H7 (cell line): ENCODE measurements around the gene CCSER1. TPM values are rescaled to one million over a fixed set of nuclear protein-coding genes. Genes with fewer than 3 reads are reported as not detected.
"Not testable (repeated sequence)": the region's sequence is repeated elsewhere in the genome, so short reads cannot be mapped to it uniquely, and the experiment has no call there.

Experiments
- DNase-seq: peaks from one replicate; pipeline ENCODE4 v3.0.0; 2012
- H3K27me3 ChIP-seq: 2 replicates; pipeline ENCODE4 v1.6.0; 2011; ENCODE audit warnings: mild to moderate bottlenecking, low read length; ENCODE audit not compliant: control insufficient read depth, insufficient read depth
- H3K36me3 ChIP-seq: replicated peaks from 2 replicates; pipeline ENCODE4 v1.5.1; 2011; ENCODE audit warnings: low read length; ENCODE audit not compliant: control insufficient read depth, insufficient read depth
- H3K4me3 ChIP-seq: 2 replicates; pipeline ENCODE4 v1.5.1; 2011; ENCODE audit warnings: low read depth, mild to moderate bottlenecking, control low read depth, low read length, moderate library complexity; ENCODE audit not compliant: insufficient read depth
- total RNA-seq: library from RNA; depleted of rRNA; stranded (reverse); fragments of >200 nt; shearing (Covaris generic); gene quantifications from 2 replicates; pipeline ENCODE4 v1.2.3, GENCODE V29; 2014

The CCSER1 gene
- total RNA-seq, 1 experiment from 2014 or later = 1.1 TPM

DNA sequence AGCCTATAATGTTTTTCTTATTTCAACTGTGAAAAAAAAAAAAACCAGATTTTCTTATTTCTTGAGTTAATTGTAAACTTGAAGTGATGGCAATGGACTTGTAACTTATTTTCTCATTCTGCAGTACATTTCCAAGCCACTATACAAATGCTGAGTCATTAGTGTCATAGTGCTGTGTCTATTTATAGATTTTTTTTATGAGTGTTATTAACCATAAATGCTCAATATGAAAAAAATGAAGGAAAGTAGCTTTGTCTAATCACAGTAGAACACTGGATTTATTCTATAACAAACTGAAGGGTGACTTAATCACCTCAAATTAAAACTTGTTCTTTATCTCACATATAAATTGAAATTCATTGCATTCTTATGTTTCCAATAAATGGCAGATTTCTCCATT, 718.6 kb downstream of the CCSER1 start:
- DNase-seq = no peak
- no peaks in the 10 kb centered on the region for H3K27me3 ChIP-seq
- no peaks in the 10 kb centered on the region for H3K36me3 ChIP-seq
- no peak overlapping the region for H3K4me3 ChIP-seq

DNA sequence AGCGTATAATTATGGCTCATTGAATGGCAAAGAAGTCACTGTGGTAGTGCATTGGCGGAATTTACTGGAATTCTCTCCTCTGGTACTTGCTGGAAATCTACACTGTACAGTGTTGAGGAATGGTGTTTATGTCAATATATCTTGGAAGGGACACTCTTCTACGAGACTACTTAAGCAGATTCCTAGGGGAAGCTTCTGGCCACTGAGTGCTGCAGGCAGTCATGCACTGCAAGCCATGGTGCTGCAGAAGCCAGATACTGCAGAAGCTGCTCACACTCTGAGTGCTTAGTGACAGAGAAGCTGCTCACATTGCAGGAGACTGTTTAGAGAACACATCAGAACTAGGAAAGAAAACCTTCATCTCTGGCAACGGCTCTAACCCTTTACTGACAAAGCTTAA, 725.0 kb downstream of the CCSER1 start:
- H3K4me3 ChIP-seq = no peak overlapping the region
- H3K27me3 ChIP-seq = no peaks in the 10 kb centered on the region
- no peak for DNase-seq
- no peaks in the 10 kb centered on the region for H3K36me3 ChIP-seq

DNA sequence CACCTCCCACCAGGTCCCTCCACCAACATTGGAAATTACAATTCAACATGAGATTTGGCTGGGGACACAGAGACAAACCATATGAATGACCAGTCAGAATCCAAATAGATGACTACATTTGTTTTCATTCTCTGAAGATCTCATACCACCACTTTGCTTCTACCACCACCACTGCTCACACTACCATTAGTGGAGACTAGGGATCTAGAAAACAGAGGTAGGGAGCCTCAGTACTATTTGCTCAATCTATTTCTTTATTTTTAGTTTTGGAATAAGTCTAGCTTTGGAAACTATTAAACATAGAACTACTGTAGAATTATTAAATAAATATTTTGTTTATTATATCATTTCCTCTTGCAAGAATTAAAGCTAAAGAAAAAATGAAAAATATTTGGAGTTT, 727.9 kb downstream of the CCSER1 start:
- Histone ChIP-seq H3K4me3 (no peak overlapping the region), H3K27me3 (no peaks in the 10 kb centered on the region), H3K36me3 (no peaks in the 10 kb centered on the region)
- no peak for DNase-seq

DNA sequence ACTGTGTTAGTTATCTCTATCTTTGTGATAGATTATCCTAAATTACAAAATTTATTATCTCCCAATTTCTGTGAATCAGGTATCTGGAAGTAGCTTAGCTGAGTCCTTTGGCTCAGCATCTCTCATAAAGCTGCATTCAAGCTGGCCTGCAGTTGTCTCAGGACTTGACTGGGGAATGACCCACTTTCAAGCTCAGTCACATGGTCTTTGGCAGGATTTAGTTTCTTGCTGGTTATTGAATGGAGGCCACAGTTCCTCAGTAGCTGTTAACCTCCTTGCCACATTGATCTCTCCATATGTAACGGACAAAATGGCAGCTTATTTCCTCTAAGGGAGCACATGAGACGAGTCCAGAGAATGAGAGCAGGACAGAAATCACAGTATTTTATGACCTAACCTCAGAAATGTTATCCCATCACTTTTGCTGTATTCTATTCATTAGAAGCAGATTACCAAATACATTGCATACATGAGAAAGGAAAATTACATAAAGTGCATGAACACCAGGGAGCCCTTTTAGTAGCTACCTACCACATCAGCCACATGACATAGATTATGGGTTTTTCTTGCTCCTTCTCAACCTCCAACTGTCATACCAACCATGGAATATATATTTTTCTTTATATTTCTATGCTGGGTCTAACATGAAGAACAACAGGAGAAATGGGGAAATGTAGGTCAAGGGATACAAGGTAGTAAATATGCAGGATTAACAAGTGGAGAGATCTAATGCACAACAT, 730.1 kb downstream of the CCSER1 start:
- no peaks in the 10 kb centered on the region for H3K36me3 ChIP-seq
- DNase-seq = no peak
- H3K4me3 ChIP-seq = no peak overlapping the region
- no peaks in the 10 kb centered on the region for H3K27me3 ChIP-seq

DNA sequence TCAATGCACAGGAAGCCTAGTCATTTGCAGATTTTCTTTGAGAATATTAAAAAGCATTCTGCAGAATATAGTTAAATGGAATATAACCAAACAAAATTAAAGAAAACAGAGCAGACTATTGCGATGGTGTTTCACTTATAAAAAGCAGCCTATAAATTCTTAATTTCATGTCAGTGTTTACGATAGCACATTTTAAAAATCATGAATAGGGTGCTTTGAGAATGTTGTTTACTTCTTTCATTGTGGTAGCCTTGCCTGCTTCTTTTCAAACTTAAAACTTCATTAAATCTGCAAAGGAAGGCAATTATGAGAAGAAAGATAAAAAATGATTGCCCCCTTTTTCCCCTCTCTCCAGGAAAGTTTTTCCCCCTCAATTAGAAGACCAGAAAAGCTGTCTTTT, 748.6 kb downstream of the CCSER1 start:
- Histone ChIP-seq H3K4me3 (no peak overlapping the region), H3K27me3 (no peaks in the 10 kb centered on the region), H3K36me3 (no peaks in the 10 kb centered on the region)
- DNase-seq = no peak

DNA sequence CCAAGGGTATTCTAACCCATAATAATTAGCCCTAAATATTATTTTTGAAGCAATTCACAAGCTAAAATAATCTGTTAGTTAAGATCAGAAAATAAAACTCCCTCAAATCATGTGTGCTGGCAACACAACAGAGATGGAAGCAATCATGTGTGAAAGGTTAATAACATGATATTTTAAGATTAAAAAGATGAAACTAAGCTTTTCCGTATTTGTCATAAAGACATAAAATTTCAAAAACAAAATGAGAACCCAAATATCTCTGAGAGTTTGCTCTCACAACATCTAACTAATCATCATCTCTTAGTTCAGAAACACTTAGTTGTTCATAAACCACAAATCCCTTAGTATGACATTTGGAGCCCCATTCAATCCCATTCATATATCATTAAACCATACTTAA, 749.1 kb downstream of the CCSER1 start:
- Histone ChIP-seq H3K27me3 (no peaks in the 10 kb centered on the region), H3K36me3 (no peaks in the 10 kb centered on the region), H3K4me3 (no peak overlapping the region)
- DNase-seq = no peak

DNA sequence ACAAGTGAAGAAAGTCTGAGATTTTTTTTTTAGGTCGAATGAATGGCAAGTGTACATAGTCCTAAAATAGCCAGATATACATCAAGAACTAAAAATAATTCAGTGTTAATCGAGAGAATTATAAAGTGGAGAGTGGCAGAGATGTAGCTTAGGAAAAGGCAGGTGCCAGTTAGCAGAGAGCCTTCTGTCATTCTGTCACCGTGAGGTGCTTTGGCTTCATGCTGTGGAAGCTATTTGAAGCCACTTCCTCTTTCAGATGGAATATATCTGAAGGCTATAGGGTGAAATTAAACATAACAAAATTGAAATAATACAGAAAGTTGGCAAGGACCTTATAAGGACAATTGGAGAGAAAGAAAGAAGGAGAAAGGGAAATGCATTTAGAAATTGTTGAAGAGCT, 756.3 kb downstream of the CCSER1 start:
- Histone ChIP-seq H3K4me3 (no peak overlapping the region), H3K36me3 (no peaks in the 10 kb centered on the region), H3K27me3 (no peaks in the 10 kb centered on the region)
- no peak for DNase-seq

DNA sequence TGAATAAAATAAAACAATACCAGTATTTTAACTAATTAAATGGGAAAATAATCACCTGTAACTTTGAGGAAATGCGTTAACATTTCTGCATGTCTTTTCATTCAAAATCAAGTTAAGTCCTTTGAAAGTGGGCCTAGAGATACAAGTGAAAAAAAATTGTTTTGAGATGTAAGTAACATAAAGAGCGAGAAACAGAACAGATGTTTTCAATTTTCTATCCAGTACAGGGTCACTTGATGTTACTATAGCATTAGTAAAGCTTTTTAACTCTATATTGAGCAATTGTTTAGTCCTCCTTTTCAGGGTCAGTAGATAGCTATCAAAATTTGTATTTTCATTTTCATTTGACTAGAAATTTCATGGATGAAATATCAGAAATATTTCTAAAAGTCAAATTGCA, 761.4 kb downstream of the CCSER1 start:
- H3K27me3 ChIP-seq = no peaks in the 10 kb centered on the region
- no peak for DNase-seq
- H3K4me3 ChIP-seq = no peak overlapping the region
- H3K36me3 ChIP-seq = no peaks in the 10 kb centered on the region

DNA sequence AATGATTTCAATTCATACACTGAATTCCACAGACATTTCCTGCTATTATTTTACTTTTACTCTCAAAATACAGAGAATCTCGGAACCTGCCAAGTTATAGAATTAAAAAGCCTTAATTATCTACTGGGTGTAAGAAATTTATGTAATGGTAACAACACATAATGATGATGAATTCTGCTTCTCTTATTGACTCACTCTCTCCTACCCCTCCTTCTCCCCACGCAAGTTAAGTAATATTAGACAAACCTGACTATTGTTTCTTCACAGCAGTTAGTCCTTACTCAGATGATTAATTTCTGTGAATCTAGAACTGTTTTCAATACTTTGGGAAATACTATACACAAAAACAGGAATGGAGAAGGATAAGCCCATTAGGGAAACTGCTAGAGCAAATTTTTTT, 762.0 kb downstream of the CCSER1 start:
- Histone ChIP-seq H3K27me3 (no peaks in the 10 kb centered on the region), H3K36me3 (no peaks in the 10 kb centered on the region), H3K4me3 (no peak overlapping the region)
- no peak for DNase-seq

DNA sequence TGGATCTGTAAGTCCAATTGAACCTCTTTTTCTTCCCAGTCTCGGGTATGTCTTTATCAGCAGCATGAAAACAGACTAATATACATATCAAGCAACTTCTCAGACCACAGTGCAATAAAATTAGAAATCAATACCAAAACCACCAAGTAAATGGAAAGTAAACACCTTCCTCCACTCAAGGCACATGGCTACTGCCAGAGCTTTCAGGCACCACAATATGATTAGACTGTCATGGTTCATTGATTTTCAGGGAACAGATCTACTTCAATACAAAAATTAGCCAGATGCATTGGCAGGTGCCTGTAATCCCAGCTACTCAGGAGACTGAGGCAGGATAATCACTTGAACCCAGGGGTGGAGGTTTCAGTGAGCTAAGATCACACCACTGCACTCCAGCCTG, 776.2 kb downstream of the CCSER1 start:
- H3K36me3 ChIP-seq, H3K4me3 ChIP-seq, DNase-seq, H3K27me3 ChIP-seq: not testable (repeated sequence)

DNA sequence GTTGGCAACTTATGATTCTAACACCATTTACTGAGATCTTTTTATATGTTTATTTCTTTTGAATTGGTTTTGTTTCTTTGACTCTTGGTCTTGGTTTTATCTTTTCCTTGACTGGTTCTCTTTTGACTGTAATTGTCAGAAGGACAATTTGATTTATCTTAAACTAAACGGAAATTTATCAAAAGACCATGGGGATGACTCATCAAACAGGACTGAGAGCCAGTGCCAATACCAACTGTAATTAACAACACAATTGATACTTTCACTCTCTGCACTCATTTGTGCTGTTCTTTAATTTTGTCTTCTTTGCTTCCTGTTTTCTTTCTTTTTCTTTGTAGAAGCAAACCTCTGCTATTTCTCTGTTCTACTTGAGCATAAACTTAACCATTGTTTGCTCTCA, 776.8 kb downstream of the CCSER1 start:
- DNase-seq = no peak
- Histone ChIP-seq H3K4me3 (no peak overlapping the region), H3K27me3 (no peaks in the 10 kb centered on the region), H3K36me3 (no peaks in the 10 kb centered on the region)

DNA sequence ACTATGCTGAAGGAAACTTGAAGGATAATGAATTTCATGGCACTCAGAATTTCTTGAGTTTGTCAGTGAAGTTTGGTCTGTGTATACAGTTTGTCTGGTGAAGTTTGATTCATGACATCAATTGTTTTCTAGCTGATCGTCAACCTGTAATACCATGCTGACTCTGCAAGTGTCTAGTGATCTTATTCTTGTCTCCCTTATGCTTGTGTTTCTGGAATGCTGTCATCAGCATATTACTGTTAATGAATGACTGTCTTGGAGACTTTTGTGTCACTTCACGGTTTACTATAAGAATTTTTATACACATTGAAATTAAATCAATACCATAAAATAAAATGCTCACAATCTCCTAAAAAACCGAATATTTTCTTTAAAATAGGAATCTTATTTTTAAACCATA, 779.0 kb downstream of the CCSER1 start:
- DNase-seq = no peak
- Histone ChIP-seq H3K36me3 (no peaks in the 10 kb centered on the region), H3K4me3 (no peak overlapping the region), H3K27me3 (no peaks in the 10 kb centered on the region)

DNA sequence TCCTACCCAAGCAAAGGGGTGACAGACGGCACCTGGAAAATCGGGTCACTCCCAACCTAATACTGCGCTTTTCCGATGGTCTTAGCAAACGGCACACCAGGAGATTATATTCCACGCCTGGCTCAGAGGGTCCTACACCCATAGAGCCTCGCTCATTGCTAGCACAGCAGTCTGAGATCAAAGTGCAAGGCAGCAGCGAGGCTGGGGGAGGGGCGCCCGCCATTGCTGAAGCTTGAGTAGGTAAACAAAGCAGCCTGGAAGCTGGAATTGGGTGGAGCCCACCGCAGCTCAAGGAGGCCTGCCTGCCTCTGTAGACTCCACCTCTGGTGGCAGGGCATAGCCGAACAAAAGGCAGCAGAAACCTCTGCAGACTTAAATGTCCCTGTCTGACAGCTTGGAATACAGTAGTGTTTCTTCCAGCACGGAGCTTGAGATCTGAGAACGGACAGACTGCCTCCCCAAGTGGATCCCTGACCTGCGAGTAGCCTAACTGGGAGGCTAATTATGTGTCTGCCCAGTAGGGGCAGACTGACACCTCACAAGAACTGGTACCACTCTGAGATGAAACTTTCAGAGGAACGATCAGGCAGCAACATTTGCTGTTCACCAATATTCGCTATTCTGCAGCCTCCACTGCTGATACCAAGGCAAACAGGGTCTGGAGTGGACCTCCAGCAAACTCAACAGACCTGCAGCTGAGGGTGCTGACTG, 784.7 kb downstream of the CCSER1 start:
- DNase-seq = not testable (repeated sequence)

DNA sequence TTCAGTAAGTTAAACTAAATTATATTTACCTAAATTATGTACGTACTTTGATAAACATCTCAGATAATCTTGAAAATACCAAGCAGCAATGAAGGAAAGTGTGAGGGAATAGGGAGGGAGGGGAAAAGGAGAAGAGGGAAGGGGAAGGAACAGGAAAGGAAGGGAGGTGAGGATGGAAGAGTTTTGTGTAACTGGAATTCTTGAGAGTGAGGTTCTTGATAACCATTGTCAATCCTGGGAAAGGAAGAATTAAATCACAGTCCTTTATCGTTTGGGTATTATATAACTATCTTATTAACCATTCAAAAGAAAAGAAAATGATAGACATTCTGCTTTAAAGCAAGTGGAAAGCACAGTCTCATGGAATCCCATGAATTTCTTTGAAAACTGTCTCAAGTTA, 795.0 kb downstream of the CCSER1 start:
- no peaks in the 10 kb centered on the region for H3K36me3 ChIP-seq
- no peaks in the 10 kb centered on the region for H3K27me3 ChIP-seq
- H3K4me3 ChIP-seq = no peak overlapping the region
- no peak for DNase-seq

More for the DNA sequence above, 784.7 kb downstream of the CCSER1 start:
- not testable (repeated sequence) for H3K27me3 ChIP-seq, H3K36me3 ChIP-seq, H3K4me3 ChIP-seq

DNA sequence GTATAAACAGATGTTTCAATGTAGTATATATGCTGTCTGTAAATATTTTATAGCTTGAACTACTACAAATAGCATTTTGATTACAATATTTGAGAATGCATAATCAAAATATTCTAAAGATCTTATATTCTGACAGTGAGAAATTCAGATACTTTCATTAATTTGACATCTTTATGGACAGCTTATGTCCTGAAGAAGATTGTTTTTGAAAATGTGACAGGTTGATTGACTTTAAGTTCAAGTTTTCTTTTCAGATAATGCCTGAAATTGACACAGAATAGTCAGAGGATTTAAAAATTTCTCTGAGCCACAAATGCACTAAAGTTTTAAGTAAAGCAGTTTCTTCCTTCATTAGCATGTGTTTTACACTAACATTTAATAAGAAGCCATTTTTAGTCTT, 799.8 kb downstream of the CCSER1 start:
- Histone ChIP-seq H3K36me3 (no peaks in the 10 kb centered on the region), H3K4me3 (no peak overlapping the region), H3K27me3 (no peaks in the 10 kb centered on the region)
- no peak for DNase-seq
